Myometrial cell (primary cell): Measurements from ENCODE around the gene ZNF326. TPM values are rescaled to one million over a fixed set of nuclear protein-coding genes. Genes with fewer than 3 reads are reported as not detected.

Experiments
- total RNA-seq: library from RNA; depleted of rRNA; stranded (reverse); fragments of >200 nt; gene quantifications from 2 replicates; pipeline ENCODE4 v1.2.3, GENCODE V29; 2015

The ZNF326 gene
- 1.4 TPM in 2 replicates for total RNA-seq

GRCh38 chr1:89994805-89995597 lies at the start of gene ZNF326:
Gene ZNF326 (plus strand): TSS chr1:89995110. CDS start chr1:89995258, 148 bp downstream.

Other genes starting within 250 kb of the ZNF326 start
- gene LRRC8D, start 174.1 kb upstream of the ZNF326 start, total RNA-seq: 25.3 and 28.8 TPM in 2 replicates